ENCODE measurements around the gene SLC25A25. TPM values are rescaled to one million over a fixed set of nuclear protein-coding genes. Genes with fewer than 3 reads are reported as not detected.
A peak's percentile ranks its signal among the peaks of the same experiment; 100 is the strongest.

The SLC25A25 gene
- total and polyA plus RNA-seq, 9 of the 15 experiments (the other 6 are each of a cell fraction or from before 2014, with no cell fraction given): 0.07 to 35.9 (median 23.2) TPM

GRCh38 chr9:128127568-128127989 is 59.5 kb downstream of the SLC25A25 start, which contains the start of gene PTGES2 (continued):
- TF ChIP-seq E4F1 (CRISPR knock-in tag; IDR thresholded peaks at IDR 0.05; ENCODE audit: borderline replicate concordance): no peak
- 0 out of 2 replicates have a peak, but pooled peaks have one; percentile 28 for TF ChIP-seq NFRKB (IDR thresholded peaks at IDR 0.05; ENCODE audit: low read depth)
- TF ChIP-seq POLR3A (IDR thresholded peaks at IDR 0.05; ENCODE audit: borderline replicate concordance, extremely low read depth, insufficient read depth, insufficient read length): no peak
- TF ChIP-seq CBX8 (IDR thresholded peaks at IDR 0.05; ENCODE audit: borderline replicate concordance, extremely low read depth, low read depth, low read length, poor library complexity, severe bottlenecking): no peak
- TF ChIP-seq FIP1L1 (IDR thresholded peaks at IDR 0.05; ENCODE audit: low read depth, low read length, poor library complexity, severe bottlenecking): no peak
- TF ChIP-seq EGR1 (conservative IDR thresholded peaks at IDR 0.05): peak; percentile 61
- TF ChIP-seq TAF15 (IDR thresholded peaks at IDR 0.05; ENCODE audit: low read depth, low read length): no peak
- TF ChIP-seq CHD4 (IDR thresholded peaks at IDR 0.05; ENCODE audit: insufficient read depth, insufficient replicate concordance, low read depth, low read length, poor library complexity, severe bottlenecking): no peak
- TF ChIP-seq SMARCB1 (IDR thresholded peaks at IDR 0.05; ENCODE audit: insufficient read length, low read depth): no peak
- no peak for TF ChIP-seq GABPA (tag; conservative IDR thresholded peaks at IDR 0.05; ENCODE audit: low read depth)
- TF ChIP-seq ZNF444 (CRISPR knock-in tag; IDR thresholded peaks at IDR 0.05): no peak
- no peak for TF ChIP-seq REST (IDR thresholded peaks at IDR 0.05; ENCODE audit: borderline replicate concordance)
- TF ChIP-seq REST (CRISPR knock-in tag; IDR thresholded peaks at IDR 0.05; ENCODE audit: low read depth): no peak
- TF ChIP-seq KDM1A (IDR thresholded peaks at IDR 0.05): no peak
- no peak for TF ChIP-seq NUFIP1 (IDR thresholded peaks at IDR 0.05; ENCODE audit: partially characterized antibody)
- peak; percentile 79 for TF ChIP-seq ZNF395 (CRISPR knock-in tag; IDR thresholded peaks at IDR 0.05)
